ENCODE results near the gene PLCB1.

- TF ChIP-seq CTCF (conservative IDR thresholded peaks at IDR 0.05; ENCODE audit: low read depth, low read length), result no peak
- no peak for TF ChIP-seq EZH2 (IDR thresholded peaks at IDR 0.05; ENCODE audit: borderline replicate concordance, low read depth, low read length, poor library complexity, severe bottlenecking)
Measured at GRCh38 chr20:8522168-8522567, 390.1 kb downstream of the PLCB1 start.
